ENCODE measurements around the gene PLVAP.
"Not testable (repeated sequence)": the region's sequence is repeated elsewhere in the genome, so short reads cannot be mapped to it uniquely, and the experiment has no call there.

Gene PLVAP

DNA sequence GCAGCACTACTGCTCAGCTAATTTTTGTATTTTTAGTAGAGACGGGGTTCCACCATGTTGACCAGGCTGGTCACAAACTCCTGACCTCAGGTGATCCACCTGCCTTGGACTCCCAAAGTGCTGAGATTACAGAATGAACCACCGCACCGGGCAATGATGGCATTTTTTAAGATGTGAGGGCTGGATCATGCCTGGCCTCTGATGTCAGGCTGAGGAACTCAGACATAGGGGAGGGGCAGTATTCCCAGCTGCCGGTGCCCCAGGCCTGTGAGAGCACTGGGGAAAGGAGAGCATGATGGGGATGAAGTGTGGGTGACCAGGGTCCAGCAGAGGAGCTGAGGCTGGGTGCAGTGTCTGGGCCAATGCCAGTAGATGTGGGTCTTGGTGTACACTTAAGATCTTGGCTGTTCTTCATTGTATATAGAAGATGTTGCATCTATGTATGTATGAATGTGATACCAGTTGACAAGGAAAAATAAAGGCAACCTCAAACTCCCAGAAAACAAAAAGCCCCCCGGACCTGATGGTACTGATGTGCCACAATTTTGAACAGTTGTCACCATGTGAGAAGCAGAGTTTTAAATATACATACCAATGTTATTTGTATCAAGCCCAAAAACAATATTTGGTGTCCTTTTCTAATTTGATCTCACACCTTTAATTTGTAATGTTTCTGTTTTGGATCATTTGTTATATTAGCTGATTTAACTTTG lies 3.4 kb upstream of the PLVAP start:
- Histone ChIP-seq H3K9me3 (ENCODE audit: control insufficient read depth in 2 of 2, low read length in 2 of 2) (no peaks in the 10 kb centered on the region), H3K36me3 (ENCODE audit: control insufficient read depth in 2 of 2, insufficient read depth in 2 of 2, low read length in 2 of 2) (no peaks in the 10 kb centered on the region), H3K4me1 (ENCODE audit: control insufficient read depth, insufficient read depth, low read length) (peaks cover 4% of the 10 kb centered on the region), H3K9ac (ENCODE audit: low read length in 2 of 2) (no peak overlapping the region), H3K27me3 (ENCODE audit: control insufficient read depth in 1 of 2, insufficient read depth in 2 of 2, low read length in 2 of 2) (peaks cover 3 to 6% of the 10 kb centered on the region in 2 donors), H3K4me3 (ENCODE audit: low read length in 2 of 2) (no peak overlapping the region), H3K27ac (ENCODE audit: low read length) (no peak overlapping the region)

- H3K4me1 ChIP-seq (ENCODE audit: control insufficient read depth, insufficient read depth, low read length) = peaks cover 4% of the 10 kb centered on the region
- H3K27ac ChIP-seq (ENCODE audit: low read length) = no peak overlapping the region
- H3K27me3 ChIP-seq (ENCODE audit: control insufficient read depth in 1 of 2, insufficient read depth in 2 of 2, low read length in 2 of 2) = peaks cover 3 to 6% of the 10 kb centered on the region in 2 donors
- H3K4me3 ChIP-seq (ENCODE audit: low read length in 2 of 2) = no peak overlapping the region
- no peak overlapping the region for H3K9ac ChIP-seq (ENCODE audit: low read length in 2 of 2)
- H3K36me3 ChIP-seq (ENCODE audit: control insufficient read depth in 2 of 2, insufficient read depth in 2 of 2, low read length in 2 of 2) = no peaks in the 10 kb centered on the region
- no peaks in the 10 kb centered on the region for H3K9me3 ChIP-seq (ENCODE audit: control insufficient read depth in 2 of 2, low read length in 2 of 2)
These were observed 2.1 kb upstream of the PLVAP start for GRCh38 chr19:17379221-17379631.

GRCh38 chr19:17378271-17378670 lies 1.1 kb upstream of the PLVAP start:
- no peak overlapping the region for H3K4me3 ChIP-seq (ENCODE audit: low read length in 2 of 2)
- H3K27me3 ChIP-seq (ENCODE audit: control insufficient read depth in 1 of 2, insufficient read depth in 2 of 2, low read length in 2 of 2) = peaks cover 3 to 6% of the 10 kb centered on the region in 2 donors
- H3K36me3 ChIP-seq (ENCODE audit: control insufficient read depth in 2 of 2, insufficient read depth in 2 of 2, low read length in 2 of 2) = no peaks in the 10 kb centered on the region
- H3K9ac ChIP-seq (ENCODE audit: low read length in 2 of 2) = no peak overlapping the region
- no peak overlapping the region for H3K27ac ChIP-seq (ENCODE audit: low read length)
- H3K9me3 ChIP-seq (ENCODE audit: control insufficient read depth in 2 of 2, low read length in 2 of 2) = no peaks in the 10 kb centered on the region
- peaks cover 4% of the 10 kb centered on the region for H3K4me1 ChIP-seq (ENCODE audit: control insufficient read depth, insufficient read depth, low read length)

DNA sequence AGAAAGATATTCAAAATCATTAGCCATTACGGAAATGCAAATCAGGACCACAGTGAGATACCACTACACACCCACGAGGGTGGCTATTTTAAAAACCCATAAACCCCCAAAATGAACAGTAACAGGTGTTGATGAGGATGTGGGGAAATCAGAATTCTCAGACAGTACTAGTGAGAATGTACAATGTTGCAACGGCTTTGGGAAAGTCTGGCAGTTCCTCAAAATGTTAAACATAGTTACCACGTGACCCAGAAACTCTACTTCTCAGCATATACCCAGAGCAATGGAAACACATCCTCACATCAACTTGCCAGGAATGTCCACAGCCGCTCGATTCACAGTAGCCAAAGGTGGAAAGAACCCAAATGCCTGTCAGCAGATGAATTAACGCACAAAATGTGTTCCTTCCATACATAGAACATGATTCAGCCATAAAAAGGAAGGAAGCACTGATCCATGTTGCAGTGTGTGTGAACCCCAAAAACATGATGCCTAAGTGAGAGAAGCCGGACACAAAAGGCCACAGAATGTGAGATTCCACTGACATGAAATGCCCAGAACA lies 7.0 kb downstream of the PLVAP start:
- H3K27ac ChIP-seq (ENCODE audit: low read length) = no peak overlapping the region
- no peaks in the 10 kb centered on the region for H3K36me3 ChIP-seq (ENCODE audit: control insufficient read depth in 2 of 2, insufficient read depth in 2 of 2, low read length in 2 of 2)
- H3K4me1 ChIP-seq (ENCODE audit: control insufficient read depth, insufficient read depth, low read length) = peaks cover 10% of the 10 kb centered on the region
- no peak overlapping the region for H3K9ac ChIP-seq (ENCODE audit: low read length in 2 of 2)
- no peaks in the 10 kb centered on the region for H3K9me3 ChIP-seq (ENCODE audit: control insufficient read depth in 2 of 2, low read length in 2 of 2)
- H3K4me3 ChIP-seq (ENCODE audit: low read length in 2 of 2) = no peak overlapping the region
- no peaks in the 10 kb centered on the region for H3K27me3 ChIP-seq (ENCODE audit: control insufficient read depth in 1 of 2, insufficient read depth in 2 of 2, low read length in 2 of 2)

GRCh38 chr19:17365361-17365760 lies 11.8 kb downstream of the PLVAP start:
- H3K36me3 ChIP-seq (ENCODE audit: control insufficient read depth in 2 of 2, insufficient read depth in 2 of 2, low read length in 2 of 2) = no peaks in the 10 kb centered on the region

DNA sequence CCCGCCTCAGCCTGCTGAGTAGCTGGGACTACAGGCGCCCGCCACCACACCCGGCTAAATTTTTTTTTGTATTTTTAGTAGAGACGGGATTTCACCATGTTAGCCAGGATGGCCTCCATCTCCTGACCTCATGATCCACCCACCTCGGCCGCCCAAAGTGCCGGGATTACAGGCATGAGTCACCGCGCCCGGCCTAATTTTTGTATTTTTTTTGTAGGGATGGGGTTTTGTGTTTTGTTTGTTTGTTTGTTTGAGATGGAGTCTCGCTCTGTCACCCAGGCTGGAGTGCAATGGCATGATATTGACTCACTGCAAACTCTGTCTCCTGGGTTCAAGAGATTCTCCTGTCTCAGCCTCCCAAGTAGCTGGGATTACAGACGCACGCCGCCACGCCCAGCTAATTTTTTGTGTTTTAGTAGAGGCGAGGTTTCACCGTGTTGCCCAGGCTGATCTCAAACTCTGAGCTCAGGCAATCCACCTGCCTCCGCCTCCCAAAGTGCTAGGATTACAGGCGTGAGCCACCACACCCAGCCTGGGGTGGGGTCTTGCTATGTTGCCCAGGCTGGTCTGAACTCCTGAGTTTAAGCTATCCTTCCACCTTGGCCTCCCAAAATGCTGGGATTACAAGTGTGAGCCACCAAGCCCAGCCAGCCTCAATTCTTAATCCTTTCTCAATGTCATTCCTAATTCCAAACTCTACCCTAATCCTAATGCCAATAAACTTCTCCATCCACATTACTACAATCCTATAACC lies 13.1 kb downstream of the PLVAP start:
- not testable (repeated sequence) for H3K27ac ChIP-seq (ENCODE audit: low read length); H3K9ac ChIP-seq (ENCODE audit: low read length in 2 of 2); H3K36me3 ChIP-seq (ENCODE audit: control insufficient read depth in 2 of 2, insufficient read depth in 2 of 2, low read length in 2 of 2); H3K27me3 ChIP-seq (ENCODE audit: control insufficient read depth in 1 of 2, insufficient read depth in 2 of 2, low read length in 2 of 2); H3K4me1 ChIP-seq (ENCODE audit: control insufficient read depth, insufficient read depth, low read length); H3K4me3 ChIP-seq (ENCODE audit: low read length in 2 of 2); H3K9me3 ChIP-seq (ENCODE audit: control insufficient read depth in 2 of 2, low read length in 2 of 2)

More at GRCh38 chr19:17365361-17365760, 11.8 kb downstream of the PLVAP start:
- Histone ChIP-seq H3K27ac (ENCODE audit: low read length) (no peak overlapping the region), H3K27me3 (ENCODE audit: control insufficient read depth in 1 of 2, insufficient read depth in 2 of 2, low read length in 2 of 2) (no peaks in the 10 kb centered on the region), H3K9ac (ENCODE audit: low read length in 2 of 2) (no peak overlapping the region), H3K4me3 (ENCODE audit: low read length in 2 of 2) (no peak overlapping the region), H3K9me3 (ENCODE audit: control insufficient read depth in 2 of 2, low read length in 2 of 2) (no peaks in the 10 kb centered on the region), H3K4me1 (ENCODE audit: control insufficient read depth, insufficient read depth, low read length) (peaks cover 8% of the 10 kb centered on the region)

DNA sequence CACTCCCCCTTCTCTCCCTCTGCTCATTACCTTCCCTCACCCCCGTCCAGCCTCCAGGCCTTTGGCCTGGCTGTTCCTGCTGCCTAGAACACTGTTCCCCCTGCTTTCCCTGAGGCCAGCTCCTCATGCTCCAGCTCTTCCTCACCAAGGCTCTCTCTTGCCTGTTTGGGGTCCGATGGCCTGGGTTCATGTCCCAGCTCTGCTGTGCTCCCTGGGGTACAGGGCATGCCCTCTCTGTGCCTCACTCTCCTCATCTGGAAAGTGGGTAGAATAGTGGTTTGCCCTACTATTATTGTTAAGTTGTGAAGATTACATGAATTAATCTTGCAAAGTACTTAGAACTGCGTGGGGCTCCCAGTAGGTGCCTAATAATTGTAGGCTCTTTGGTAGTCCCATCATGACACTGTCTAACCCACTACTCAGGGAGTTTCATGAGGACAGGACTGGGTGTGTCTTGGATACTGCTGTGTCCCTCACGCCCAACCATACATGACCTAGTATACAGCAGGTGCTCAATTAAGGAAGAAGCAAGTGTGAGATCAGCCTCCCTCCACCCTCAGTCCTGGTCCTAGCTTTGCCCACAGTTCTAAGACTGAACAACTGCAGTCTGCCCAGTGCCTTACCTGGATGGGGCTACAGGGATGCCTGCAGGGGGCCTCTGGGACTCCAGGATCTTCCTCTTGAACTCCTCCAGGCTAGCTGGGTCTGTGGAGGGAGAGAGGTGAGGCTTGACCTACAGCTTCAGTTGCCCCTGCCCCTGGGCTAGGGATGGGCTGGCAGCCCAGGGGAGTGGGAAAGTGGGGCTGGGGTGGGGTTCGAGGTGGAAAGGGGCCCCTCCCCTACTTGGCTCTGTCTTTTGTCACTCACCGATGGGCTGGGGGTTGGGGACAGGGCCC lies 17.0 kb downstream of the PLVAP start:
- Histone ChIP-seq H3K4me3 (ENCODE audit: low read length in 2 of 2) (no peak overlapping the region), H3K27me3 (ENCODE audit: control insufficient read depth in 1 of 2, insufficient read depth in 2 of 2, low read length in 2 of 2) (no peaks in the 10 kb centered on the region), H3K9ac (ENCODE audit: low read length in 2 of 2) (no peak overlapping the region), H3K9me3 (ENCODE audit: control insufficient read depth in 2 of 2, low read length in 2 of 2) (no peaks in the 10 kb centered on the region), H3K4me1 (ENCODE audit: control insufficient read depth, insufficient read depth, low read length) (no peaks in the 10 kb centered on the region), H3K27ac (ENCODE audit: low read length) (no peak overlapping the region), H3K36me3 (ENCODE audit: control insufficient read depth in 2 of 2, insufficient read depth in 2 of 2, low read length in 2 of 2) (no peaks in the 10 kb centered on the region)

- Histone ChIP-seq H3K9me3 (ENCODE audit: control insufficient read depth in 2 of 2, low read length in 2 of 2) (no peaks in the 10 kb centered on the region), H3K9ac (ENCODE audit: low read length in 2 of 2) (no peak overlapping the region), H3K27ac (ENCODE audit: low read length) (no peak overlapping the region), H3K27me3 (ENCODE audit: control insufficient read depth in 1 of 2, insufficient read depth in 2 of 2, low read length in 2 of 2) (no peaks in the 10 kb centered on the region), H3K4me1 (ENCODE audit: control insufficient read depth, insufficient read depth, low read length) (no peaks in the 10 kb centered on the region), H3K4me3 (ENCODE audit: low read length in 2 of 2) (no peak overlapping the region), H3K36me3 (ENCODE audit: control insufficient read depth in 2 of 2, insufficient read depth in 2 of 2, low read length in 2 of 2) (no peaks in the 10 kb centered on the region)
These were observed 18.7 kb downstream of the PLVAP start for GRCh38 chr19:17358395-17358794.

GRCh38 chr19:17357724-17358123 lies 19.4 kb downstream of the PLVAP start:
- H3K4me3 ChIP-seq (ENCODE audit: low read length in 2 of 2) = no peak overlapping the region
- no peaks in the 10 kb centered on the region for H3K27me3 ChIP-seq (ENCODE audit: control insufficient read depth in 1 of 2, insufficient read depth in 2 of 2, low read length in 2 of 2)
- no peaks in the 10 kb centered on the region for H3K9me3 ChIP-seq (ENCODE audit: control insufficient read depth in 2 of 2, low read length in 2 of 2)
- no peak overlapping the region for H3K27ac ChIP-seq (ENCODE audit: low read length)
- H3K9ac ChIP-seq (ENCODE audit: low read length in 2 of 2) = no peak overlapping the region
- no peaks in the 10 kb centered on the region for H3K36me3 ChIP-seq (ENCODE audit: control insufficient read depth in 2 of 2, insufficient read depth in 2 of 2, low read length in 2 of 2)
- no peaks in the 10 kb centered on the region for H3K4me1 ChIP-seq (ENCODE audit: control insufficient read depth, insufficient read depth, low read length)

DNA sequence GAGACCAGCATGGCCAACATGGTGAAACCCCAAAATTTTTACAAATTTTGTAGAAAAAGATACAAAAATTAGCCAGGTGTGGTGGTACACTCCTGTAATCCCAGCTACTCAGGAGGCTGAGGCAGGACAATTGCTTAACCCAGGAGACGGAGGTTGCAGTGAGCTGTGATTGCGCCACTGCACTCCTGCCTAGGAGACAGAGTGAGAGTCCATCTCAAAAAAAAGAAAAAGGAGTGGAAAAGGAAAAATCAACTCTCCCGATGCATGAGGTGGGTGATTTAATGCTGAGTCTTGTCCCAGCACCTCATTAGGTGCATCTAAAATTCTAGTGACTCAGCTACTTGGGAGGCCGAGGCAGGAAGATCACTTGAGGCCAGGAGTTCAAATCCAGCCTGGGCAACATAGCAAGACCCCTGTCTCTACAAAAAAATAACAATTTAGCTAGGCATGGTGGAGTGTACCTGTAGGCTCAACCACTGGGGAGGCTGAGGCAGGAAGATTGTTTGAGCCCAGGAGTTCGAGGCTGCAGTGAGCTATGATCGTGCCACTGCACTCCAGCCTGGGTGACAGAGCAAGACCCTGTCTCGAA lies 20.0 kb downstream of the PLVAP start:
- no peaks in the 10 kb centered on the region for H3K4me1 ChIP-seq (ENCODE audit: control insufficient read depth, insufficient read depth, low read length)
- no peaks in the 10 kb centered on the region for H3K27me3 ChIP-seq (ENCODE audit: control insufficient read depth in 1 of 2, insufficient read depth in 2 of 2, low read length in 2 of 2)
- H3K36me3 ChIP-seq (ENCODE audit: control insufficient read depth in 2 of 2, insufficient read depth in 2 of 2, low read length in 2 of 2) = no peaks in the 10 kb centered on the region
- H3K4me3 ChIP-seq (ENCODE audit: low read length in 2 of 2) = no peak overlapping the region
- H3K9me3 ChIP-seq (ENCODE audit: control insufficient read depth in 2 of 2, low read length in 2 of 2) = no peaks in the 10 kb centered on the region
- H3K27ac ChIP-seq (ENCODE audit: low read length) = no peak overlapping the region
- H3K9ac ChIP-seq (ENCODE audit: low read length in 2 of 2) = no peak overlapping the region
